GM12874 (cell line): ENCODE data around the gene TIPARP.

Source experiments
- CTCF ChIP-seq: IDR thresholded peaks from 2 replicates; pipeline ENCODE4 v1.5.1; 2011; ENCODE audit warnings: low read depth, mild to moderate bottlenecking, control low read depth, low read length, moderate library complexity; ENCODE audit not compliant: insufficient read depth

The TIPARP gene

DNA sequence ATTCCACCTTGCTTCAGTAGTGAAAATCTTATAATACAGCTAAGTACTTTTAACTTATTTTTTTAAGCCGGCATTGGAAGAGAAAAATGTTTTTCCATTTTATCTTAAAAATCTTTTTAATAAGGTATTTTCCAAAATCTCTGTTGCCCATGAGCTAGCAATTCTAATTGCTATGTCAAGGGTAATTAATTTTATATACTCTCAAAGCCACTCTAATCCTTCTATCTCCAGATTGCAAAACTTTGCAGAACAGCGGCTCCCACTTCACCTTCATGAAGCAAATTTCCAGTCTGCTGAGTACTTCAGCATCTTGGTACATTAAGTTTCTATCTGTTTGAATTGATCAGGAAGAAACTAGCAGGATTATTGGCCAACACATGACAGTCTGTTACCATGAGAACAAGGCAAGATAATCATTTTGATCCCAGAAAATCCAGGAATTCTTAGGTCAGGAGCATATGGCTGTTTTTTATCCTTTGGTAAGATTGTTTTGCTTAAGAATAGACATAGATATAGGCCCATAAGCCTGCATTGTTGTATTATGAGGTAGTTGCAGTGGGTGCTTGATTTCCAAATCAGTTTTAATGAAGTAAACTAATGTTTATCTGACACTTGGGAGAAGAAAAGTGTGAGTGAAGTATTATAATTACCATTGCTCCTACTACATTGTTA lies 6.0 kb downstream of the TIPARP start:
- no peak for TF ChIP-seq CTCF

DNA sequence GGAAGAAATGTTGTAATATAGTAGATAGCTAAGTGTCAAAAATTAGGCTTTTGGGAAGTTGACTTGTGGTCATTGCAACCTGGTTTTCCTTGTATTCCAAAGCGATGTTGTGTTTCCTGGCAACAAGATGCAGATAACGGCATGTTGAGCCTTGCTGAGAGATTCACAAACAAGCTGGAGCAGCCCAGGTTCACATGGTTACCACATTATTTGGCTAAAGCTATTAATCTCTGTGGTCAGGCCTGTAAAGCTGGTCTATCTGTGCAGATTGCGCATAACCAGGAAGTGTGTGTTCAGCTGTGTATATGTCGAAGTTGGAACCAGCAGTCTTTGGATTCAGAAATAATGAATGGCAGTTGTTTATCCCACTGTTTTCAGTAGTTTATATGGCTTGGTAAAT lies 6.6 kb downstream of the TIPARP start:
- TF ChIP-seq CTCF = no peak

DNA sequence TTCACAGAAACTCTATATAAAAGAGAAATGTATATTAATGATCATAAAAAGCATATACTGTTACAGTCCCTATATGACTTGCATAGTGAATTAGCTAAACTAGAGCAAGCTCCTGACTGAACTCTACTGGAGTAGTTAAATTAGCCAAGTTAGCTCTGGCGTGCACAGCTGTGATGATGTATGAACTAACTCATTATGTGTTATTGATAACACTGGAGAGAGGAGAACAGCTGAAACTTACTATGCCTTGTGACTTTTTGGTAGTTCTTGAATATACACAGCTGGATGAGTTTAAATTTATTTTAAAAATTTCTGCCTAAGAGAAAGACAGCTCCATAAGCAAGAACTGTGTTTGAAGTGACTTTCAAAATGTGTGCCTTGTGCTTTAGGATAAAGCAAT lies 8.1 kb downstream of the TIPARP start:
- no peak for TF ChIP-seq CTCF

DNA sequence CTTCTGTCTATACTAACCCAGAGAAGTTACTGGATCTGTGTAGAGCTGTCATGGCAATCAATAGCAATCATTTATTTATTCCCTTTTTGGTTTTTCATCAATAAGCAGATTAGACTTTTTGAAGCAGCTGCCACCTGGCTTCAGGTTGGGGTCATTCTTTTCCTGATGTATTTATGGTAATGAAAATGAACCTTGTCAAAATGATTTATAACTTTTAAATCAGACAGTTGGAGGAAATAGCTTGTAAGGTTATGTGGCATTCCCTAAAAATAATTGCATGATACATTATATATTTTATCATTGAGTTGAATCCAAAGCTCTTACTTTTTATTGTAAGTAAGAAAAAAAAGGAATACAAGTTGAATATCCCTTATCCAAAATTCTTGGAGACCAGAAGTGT lies 8.6 kb downstream of the TIPARP start:
- TF ChIP-seq CTCF = no peak

- TF ChIP-seq CTCF = no peak
Measured at GRCh38 chr3:156685198-156685597, 10.8 kb downstream of the TIPARP start.

DNA sequence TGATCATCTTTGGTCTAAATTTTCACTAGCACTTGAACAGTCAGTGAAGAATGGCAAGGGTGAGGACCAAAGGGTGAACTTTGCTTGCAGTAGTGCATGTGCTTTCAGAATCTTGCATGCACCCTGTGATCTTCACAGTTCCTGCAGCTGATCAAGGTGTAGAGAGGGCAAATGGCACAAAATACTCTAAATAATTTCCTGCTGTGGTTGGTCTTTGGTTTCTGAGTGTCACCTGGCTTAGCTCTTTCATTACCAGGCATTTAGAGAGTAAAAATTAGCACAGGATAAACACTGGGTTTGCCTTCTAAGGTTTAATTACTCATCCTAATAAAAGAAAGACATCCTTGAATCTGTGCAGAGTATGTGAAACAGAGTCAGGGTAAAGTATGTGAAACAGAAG lies 11.4 kb downstream of the TIPARP start:
- no peak for TF ChIP-seq CTCF

DNA sequence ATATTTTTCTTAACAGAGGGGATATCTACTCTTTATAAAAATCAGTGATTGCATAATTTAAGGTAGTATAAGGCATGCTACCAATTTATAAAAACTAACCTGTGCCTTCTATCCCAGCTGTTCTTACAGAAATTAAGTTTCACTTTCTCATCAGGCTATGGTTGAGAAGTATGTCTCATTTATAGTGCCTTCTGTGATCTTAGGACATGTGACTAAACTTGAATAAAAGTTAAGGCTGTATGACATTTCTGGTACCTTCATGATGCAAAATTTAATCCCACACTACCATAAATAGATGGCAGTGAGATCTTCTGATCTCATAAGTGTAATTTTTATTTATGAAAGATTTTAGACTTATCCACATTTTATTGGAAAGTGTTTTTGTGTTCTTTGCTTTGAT lies 12.6 kb downstream of the TIPARP start:
- TF ChIP-seq CTCF = no peak
